Measurements from ENCODE around the gene MB21D2.

DNA sequence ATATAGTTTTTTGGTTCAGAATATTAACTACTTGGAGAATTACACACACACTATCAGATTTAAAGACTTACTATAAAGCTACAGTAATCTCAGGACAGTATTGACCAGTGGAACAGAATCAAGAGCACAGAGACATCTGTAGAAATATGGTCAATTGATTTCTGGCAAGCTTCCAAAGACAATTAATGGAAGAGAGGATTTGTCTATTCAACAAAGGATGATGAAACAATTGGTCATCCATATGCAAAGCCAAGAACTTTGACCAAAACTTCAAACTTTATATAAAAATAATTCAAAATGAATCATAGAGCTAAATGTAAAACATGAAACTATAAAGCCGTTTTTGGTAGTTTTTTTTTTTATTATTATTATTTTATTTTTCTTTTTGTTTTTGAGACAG is 29.8 kb upstream of the MB21D2 start:
- TF ChIP-seq, protein P1, sequence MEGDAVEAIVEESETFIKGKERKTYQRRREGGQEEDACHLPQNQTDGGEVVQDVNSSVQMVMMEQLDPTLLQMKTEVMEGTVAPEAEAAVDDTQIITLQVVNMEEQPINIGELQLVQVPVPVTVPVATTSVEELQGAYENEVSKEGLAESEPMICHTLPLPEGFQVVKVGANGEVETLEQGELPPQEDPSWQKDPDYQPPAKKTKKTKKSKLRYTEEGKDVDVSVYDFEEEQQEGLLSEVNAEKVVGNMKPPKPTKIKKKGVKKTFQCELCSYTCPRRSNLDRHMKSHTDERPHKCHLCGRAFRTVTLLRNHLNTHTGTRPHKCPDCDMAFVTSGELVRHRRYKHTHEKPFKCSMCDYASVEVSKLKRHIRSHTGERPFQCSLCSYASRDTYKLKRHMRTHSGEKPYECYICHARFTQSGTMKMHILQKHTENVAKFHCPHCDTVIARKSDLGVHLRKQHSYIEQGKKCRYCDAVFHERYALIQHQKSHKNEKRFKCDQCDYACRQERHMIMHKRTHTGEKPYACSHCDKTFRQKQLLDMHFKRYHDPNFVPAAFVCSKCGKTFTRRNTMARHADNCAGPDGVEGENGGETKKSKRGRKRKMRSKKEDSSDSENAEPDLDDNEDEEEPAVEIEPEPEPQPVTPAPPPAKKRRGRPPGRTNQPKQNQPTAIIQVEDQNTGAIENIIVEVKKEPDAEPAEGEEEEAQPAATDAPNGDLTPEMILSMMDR (IDR thresholded peaks at IDR 0.05): no peak
- no peak for TF ChIP-seq POLR2A (IDR thresholded peaks at IDR 0.05)

Data from adrenal gland (tissue), 5 donors.